ENCODE data around the gene PRPH2. TPM values are rescaled to one million over a fixed set of nuclear protein-coding genes. Genes with fewer than 3 reads are reported as not detected.

PRPH2 gene
- total RNA-seq, 1 donor, result 2.6 TPM

- H3K4me3 ChIP-seq (ENCODE audit: low read depth, low read length), result no peak overlapping the region
- no peak for TF ChIP-seq CTCF (IDR thresholded peaks at IDR 0.05; ENCODE audit: insufficient read depth, low read depth, low read length)
- peak; percentile 34 for DNase-seq (ENCODE audit: low read depth)
Observed at GRCh38 chr6:42692137-42692911, 30.1 kb downstream of the PRPH2 start.

- DNase-seq (ENCODE audit: low read depth), result no peak
- TF ChIP-seq CTCF (IDR thresholded peaks at IDR 0.05; ENCODE audit: insufficient read depth, low read depth, low read length), result no peak
- H3K4me3 ChIP-seq (ENCODE audit: low read depth, low read length), result no peak overlapping the region
Observed at GRCh38 chr6:42690872-42691271, 31.5 kb downstream of the PRPH2 start.

- no peak for TF ChIP-seq CTCF (IDR thresholded peaks at IDR 0.05; ENCODE audit: insufficient read depth, low read depth, low read length)
- no peak for DNase-seq (ENCODE audit: low read depth)
- H3K4me3 ChIP-seq (ENCODE audit: low read depth, low read length), result no peak overlapping the region
Observed at GRCh38 chr6:42690151-42690702, 32.2 kb downstream of the PRPH2 start.

GRCh38 chr6:42689371-42689770, 33.0 kb downstream of the PRPH2 start:
- DNase-seq (ENCODE audit: low read depth), result no peak
- H3K4me3 ChIP-seq (ENCODE audit: low read depth, low read length), result no peak overlapping the region
- TF ChIP-seq CTCF (IDR thresholded peaks at IDR 0.05; ENCODE audit: insufficient read depth, low read depth, low read length), result no peak

- H3K4me3 ChIP-seq (ENCODE audit: low read depth, low read length), result no peak overlapping the region
- no peak for TF ChIP-seq CTCF (IDR thresholded peaks at IDR 0.05; ENCODE audit: insufficient read depth, low read depth, low read length)
- no peak for DNase-seq (ENCODE audit: low read depth)
Observed at GRCh38 chr6:42688281-42688680, 34.1 kb downstream of the PRPH2 start.

- TF ChIP-seq CTCF (IDR thresholded peaks at IDR 0.05; ENCODE audit: insufficient read depth, low read depth, low read length), result no peak
- DNase-seq (ENCODE audit: low read depth), result no peak
- H3K4me3 ChIP-seq (ENCODE audit: low read depth, low read length), result no peak overlapping the region
Observed at GRCh38 chr6:42679358-42679757, 43.0 kb downstream of the PRPH2 start.

All from fibroblast of villous mesenchyme (primary cell).